Duodenal mucosa (tissue), 2 donors: ENCODE results near the gene SPCS1.

Experiments
- H3K27ac ChIP-seq: one replicate; pipeline ENCODE4 v1.7.0; 2013; ENCODE audit warnings: low read depth, low read length
- H3K27me3 ChIP-seq, 2 donors: one replicate each; pipeline ENCODE4 v1.7.0; 2013; ENCODE audit warnings: low read length in 2 of 2, control low read depth in 1 of 2; ENCODE audit not compliant: insufficient read depth in 2 of 2, control insufficient read depth in 1 of 2
- H3K36me3 ChIP-seq, 2 donors: one replicate each; pipeline ENCODE4 v1.7.0; 2013; ENCODE audit warnings: low read length in 2 of 2, control low read depth in 1 of 2; ENCODE audit not compliant: insufficient read depth in 2 of 2, control insufficient read depth in 1 of 2
- H3K4me1 ChIP-seq, 2 donors: one replicate each; pipeline ENCODE4 v1.7.0; 2013; ENCODE audit warnings: low read length in 2 of 2, control low read depth in 1 of 2; ENCODE audit not compliant: insufficient read depth in 2 of 2, control insufficient read depth in 1 of 2
- H3K4me3 ChIP-seq, 2 donors: one replicate each; pipeline ENCODE4 v1.7.0; 2013; ENCODE audit warnings: low read length in 2 of 2, low read depth in 1 of 2
- H3K9ac ChIP-seq, 2 donors: one replicate each; pipeline ENCODE4 v1.7.0; 2013; ENCODE audit warnings: low read length in 2 of 2, low read depth in 1 of 2
- H3K9me3 ChIP-seq, 2 donors: one replicate each; pipeline ENCODE4 v1.7.0; 2013; ENCODE audit warnings: low read length in 2 of 2, control low read depth in 1 of 2; ENCODE audit not compliant: control insufficient read depth in 1 of 2

The SPCS1 gene

GRCh38 chr3:52694528-52695189 lies 11.2 kb upstream of the SPCS1 start:
- Histone ChIP-seq H3K27ac (no peak overlapping the region), H3K9ac (no peak overlapping the region), H3K36me3 (peaks cover 63 to 77% of the 10 kb centered on the region in 2 donors), H3K9me3 (no peaks in the 10 kb centered on the region), H3K4me1 (no peaks in the 10 kb centered on the region), H3K27me3 (no peaks in the 10 kb centered on the region), H3K4me3 (no peak overlapping the region)

DNA sequence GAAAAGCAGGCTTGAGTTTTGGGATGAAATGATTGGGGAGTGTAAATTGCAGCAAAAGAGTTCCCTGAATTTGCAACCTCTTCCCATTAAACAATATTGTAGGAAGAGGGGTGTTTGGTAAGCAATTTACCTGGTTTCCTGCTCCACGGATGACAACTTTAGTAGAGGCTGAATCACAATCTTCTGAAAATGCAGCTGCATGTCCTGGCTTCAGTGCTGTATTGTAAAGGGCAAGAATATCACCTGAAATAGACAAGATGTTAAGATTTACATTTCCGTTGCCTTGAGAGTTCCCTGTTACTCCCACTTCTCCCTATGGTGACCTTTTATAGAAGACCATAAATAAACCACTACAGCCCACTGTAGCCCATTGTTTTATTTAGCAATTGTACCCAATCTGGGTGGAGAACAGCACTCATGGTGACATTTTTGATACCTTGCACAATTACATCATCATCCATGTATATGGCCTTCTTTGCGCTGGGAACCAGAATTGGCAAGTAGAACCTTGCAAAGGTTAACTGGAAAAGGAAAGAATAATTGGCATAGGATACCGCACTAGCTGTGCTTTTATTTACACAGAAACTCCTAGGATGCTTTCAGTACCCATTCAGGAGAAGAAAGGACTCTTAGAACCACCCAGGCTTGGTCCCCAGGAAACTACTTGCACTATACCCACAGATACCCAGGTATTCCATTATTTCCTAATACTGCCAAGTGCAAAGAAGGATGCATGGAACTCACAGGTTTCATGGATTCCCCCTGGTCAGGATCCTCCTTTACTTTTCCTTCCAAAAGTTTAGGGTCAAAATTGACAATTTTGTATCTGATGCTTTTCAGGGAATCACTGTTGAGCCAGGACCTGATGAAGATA lies 9.9 kb upstream of the SPCS1 start:
- H3K9me3 ChIP-seq: no peaks in the 10 kb centered on the region
- H3K4me1 ChIP-seq: no peaks in the 10 kb centered on the region
- no peak overlapping the region for H3K4me3 ChIP-seq
- H3K9ac ChIP-seq: no peak overlapping the region
- H3K27ac ChIP-seq: no peak overlapping the region
- H3K27me3 ChIP-seq: no peaks in the 10 kb centered on the region
- peaks cover 56 to 70% of the 10 kb centered on the region in 2 donors for H3K36me3 ChIP-seq

DNA sequence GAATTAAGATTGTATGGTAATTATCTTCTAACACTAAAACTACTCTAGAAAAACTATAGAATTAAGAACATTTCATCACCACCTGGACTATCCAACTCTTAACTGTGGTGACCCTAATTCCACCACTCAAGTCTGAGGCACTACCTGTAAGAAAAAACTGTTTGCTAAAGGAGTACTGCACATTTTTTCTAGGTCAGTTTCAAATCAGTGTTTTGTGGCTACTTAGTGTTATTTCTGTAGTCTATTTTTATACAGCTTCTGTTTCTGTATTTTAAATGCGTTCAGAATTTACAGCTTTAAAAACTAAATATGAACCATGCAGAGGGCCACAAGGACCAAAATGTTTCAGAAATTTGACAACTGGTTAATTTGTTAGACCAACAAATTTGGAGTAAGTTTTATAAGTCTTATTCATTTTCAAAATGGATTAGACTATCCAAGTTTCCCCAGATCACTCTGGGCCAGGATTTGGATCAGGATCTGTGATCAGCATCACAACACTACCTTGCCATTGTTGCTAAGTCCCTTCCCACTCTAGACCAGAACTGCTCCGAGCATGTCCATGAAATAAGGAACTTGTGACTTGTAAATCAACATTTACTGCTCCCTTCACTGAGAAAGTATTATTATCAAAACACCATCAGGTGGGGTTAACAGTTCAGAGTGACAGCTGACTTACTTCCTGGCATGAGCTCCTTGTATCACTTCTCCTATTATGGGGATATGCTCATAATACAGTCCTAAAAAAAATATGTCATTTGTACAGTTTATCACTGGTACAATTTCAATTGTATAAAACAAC lies 8.9 kb upstream of the SPCS1 start:
- Histone ChIP-seq H3K4me3 (no peak overlapping the region), H3K36me3 (peaks cover 52 to 61% of the 10 kb centered on the region in 2 donors), H3K27me3 (no peaks in the 10 kb centered on the region), H3K27ac (no peak overlapping the region), H3K9me3 (no peaks in the 10 kb centered on the region), H3K4me1 (no peaks in the 10 kb centered on the region), H3K9ac (no peak overlapping the region)

- Histone ChIP-seq H3K27ac (no peak overlapping the region), H3K4me1 (no peaks in the 10 kb centered on the region), H3K36me3 (peaks cover 49 to 55% of the 10 kb centered on the region in 2 donors), H3K9ac (no peak overlapping the region), H3K27me3 (no peaks in the 10 kb centered on the region), H3K4me3 (no peak overlapping the region), H3K9me3 (no peaks in the 10 kb centered on the region)
These were observed 8.3 kb upstream of the SPCS1 start for GRCh38 chr3:52697632-52697965.

DNA sequence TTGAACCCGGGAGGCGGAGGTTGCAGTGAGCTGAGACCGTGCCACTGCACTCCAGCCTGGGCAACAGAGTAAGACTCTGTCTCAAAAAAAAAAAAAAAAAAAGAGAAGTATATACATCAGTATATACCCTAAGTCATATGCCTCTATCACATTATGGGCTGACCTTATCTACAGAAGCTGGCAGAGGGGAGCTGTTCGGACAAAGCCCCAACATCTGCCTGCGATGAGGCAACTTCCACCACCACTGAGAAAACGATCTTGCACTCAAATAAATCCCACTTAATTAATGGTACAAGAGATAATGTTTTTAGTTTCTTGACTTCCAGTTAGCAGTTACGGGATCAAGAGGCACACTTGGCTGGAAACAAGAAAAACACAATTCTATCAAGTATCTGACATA lies 2.6 kb upstream of the SPCS1 start:
- no peak overlapping the region for H3K9ac ChIP-seq
- no peaks in the 10 kb centered on the region for H3K27me3 ChIP-seq
- H3K4me1 ChIP-seq: peaks cover 22 to 36% of the 10 kb centered on the region in 2 donors
- no peak overlapping the region for H3K27ac ChIP-seq
- peak overlapping the region in 1 of 2 donors; percentile 51 for H3K4me3 ChIP-seq
- peaks cover 5 to 9% of the 10 kb centered on the region in 2 donors for H3K36me3 ChIP-seq
- H3K9me3 ChIP-seq: no peaks in the 10 kb centered on the region

- Histone ChIP-seq H3K27me3 (no peaks in the 10 kb centered on the region), H3K9me3 (no peaks in the 10 kb centered on the region), H3K4me1 (peaks cover 22 to 36% of the 10 kb centered on the region in 2 donors), H3K4me3 (peak overlapping the region; percentile 93 to 94), H3K27ac (peak overlapping the region; percentile 91), H3K36me3 (peaks cover 2 to 16% of the 10 kb centered on the region in 2 donors), H3K9ac (peak overlapping the region; percentile 84 to 87)
These were observed 1.1 kb upstream of the SPCS1 start for GRCh38 chr3:52704611-52705437.

GRCh38 chr3:52705438-52705687 lies 543 bp upstream of the SPCS1 start:
- H3K4me1 ChIP-seq: peaks cover 22 to 36% of the 10 kb centered on the region in 2 donors
- no peaks in the 10 kb centered on the region for H3K27me3 ChIP-seq
- H3K27ac ChIP-seq: peak overlapping the region; percentile 91
- peak overlapping the region; percentile 84 to 87 for H3K9ac ChIP-seq
- H3K9me3 ChIP-seq: no peaks in the 10 kb centered on the region
- H3K4me3 ChIP-seq: peak overlapping the region; percentile 93 to 94
- H3K36me3 ChIP-seq: peaks cover 0 to 12% of the 10 kb centered on the region in 2 donors

DNA sequence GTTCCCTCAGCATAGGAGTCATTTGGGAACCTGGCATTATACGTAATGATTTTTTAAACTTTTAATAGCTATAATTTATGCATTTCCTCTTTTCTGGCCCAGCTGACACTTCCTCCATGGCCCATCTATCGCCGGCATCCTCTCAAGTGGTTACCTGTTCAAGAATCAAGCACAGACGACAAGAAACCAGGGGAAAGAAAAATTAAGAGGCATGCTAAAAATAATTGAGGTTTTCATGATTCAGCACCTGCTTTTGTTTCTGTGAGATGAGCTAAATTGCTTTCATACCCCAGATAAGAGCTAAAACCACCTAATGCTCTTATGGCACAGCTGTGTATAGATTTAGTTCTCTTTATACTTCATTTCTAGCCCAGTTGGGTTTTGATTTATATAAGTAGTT lies 1.7 kb downstream of the SPCS1 start:
- Histone ChIP-seq H3K4me1 (peaks cover 22 to 36% of the 10 kb centered on the region in 2 donors), H3K9me3 (no peaks in the 10 kb centered on the region), H3K27ac (no peak overlapping the region), H3K4me3 (peak overlapping the region; percentile 27 to 94), H3K36me3 (peaks cover 0 to 12% of the 10 kb centered on the region in 2 donors), H3K27me3 (no peaks in the 10 kb centered on the region), H3K9ac (peak overlapping the region in 1 of 2 donors; percentile 25)

GRCh38 chr3:52710512-52710911 lies 4.6 kb downstream of the SPCS1 start:
- peaks cover 8 to 18% of the 10 kb centered on the region in 2 donors for H3K4me1 ChIP-seq
- H3K27me3 ChIP-seq: no peaks in the 10 kb centered on the region
- H3K27ac ChIP-seq: no peak overlapping the region
- H3K9me3 ChIP-seq: no peaks in the 10 kb centered on the region
- no peak overlapping the region for H3K4me3 ChIP-seq
- no peak overlapping the region for H3K9ac ChIP-seq
- peaks cover 0 to 12% of the 10 kb centered on the region in 2 donors for H3K36me3 ChIP-seq
